Dermis microvascular lymphatic vessel endothelial cell (primary cell): ENCODE measurements around the gene UGT1A3. TPM values are rescaled to one million over a fixed set of nuclear protein-coding genes. Genes with fewer than 3 reads are reported as not detected.

Source experiments
- DNase-seq, 2 donors: peaks; one replicate each; pipeline versions ENCODE4 v3.0.0 to v3.0.0-alpha.2; 2010; ENCODE audit warnings: low read depth in 2 of 2
- total RNA-seq: library from RNA; depleted of rRNA; stranded (reverse); fragments of >200 nt; gene quantifications from 2 replicates; pipeline ENCODE4 v1.2.1, GENCODE V29; 2014

The UGT1A3 gene
- total RNA-seq, 1 donor from 2014 or later, result not detected

- DNase-seq, result no peak
These were observed 29.3 kb downstream of the UGT1A3 start for GRCh38 chr2:233758141-233758540.

DNA sequence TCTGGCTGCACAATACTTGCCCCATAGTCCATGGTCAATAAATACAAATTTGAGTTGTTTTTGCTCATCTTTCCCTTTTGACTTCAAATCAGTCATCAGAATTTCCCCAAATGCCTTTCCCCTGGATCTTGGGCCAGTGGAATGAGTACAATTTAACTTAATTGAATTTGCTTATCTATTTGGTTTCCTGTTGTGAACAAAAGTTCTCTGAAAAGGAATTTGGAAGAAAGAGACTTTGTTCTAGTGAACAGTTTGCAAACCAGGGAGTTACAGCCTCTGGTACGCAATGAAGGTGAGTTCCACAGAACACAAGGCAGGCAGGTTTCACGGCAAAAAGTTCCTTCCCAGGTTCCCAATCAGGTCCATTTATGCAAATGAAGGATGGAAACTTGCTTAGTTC lies 30.0 kb downstream of the UGT1A3 start:
- DNase-seq, result no peak

- no peak for DNase-seq
These were observed 31.2 kb downstream of the UGT1A3 start, which contains the start of gene UGT1A1 for GRCh38 chr2:233760043-233760442. Gene UGT1A1 (plus strand): TSS chr2:233760270. CDS start chr2:233760288, 18 bp downstream.

GRCh38 chr2:233761040-233761769 lies 32.4 kb downstream of the UGT1A3 start:
- DNase-seq, result no peak

- no peak for DNase-seq
These were observed 35.4 kb downstream of the UGT1A3 start for GRCh38 chr2:233764264-233764663.

DNA sequence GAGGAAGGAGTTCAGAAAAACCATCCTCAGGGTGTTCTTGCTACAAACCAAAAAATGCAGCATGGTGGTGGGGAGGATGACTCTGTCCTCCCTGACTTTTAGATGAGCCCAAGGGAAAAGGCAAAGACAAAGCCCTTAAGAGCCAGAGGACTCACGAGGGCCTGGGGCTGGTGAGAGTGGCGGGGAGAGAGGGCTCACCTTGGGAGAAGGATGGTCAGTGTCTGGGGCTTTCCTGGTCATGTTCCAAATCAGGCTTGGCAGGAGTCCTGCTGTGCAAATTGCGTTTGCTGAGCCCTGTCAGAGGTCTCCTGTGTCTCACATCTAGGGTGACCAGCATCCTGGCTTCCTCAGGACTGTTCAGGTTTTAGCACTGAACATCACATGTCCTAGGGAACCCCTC lies 35.9 kb downstream of the UGT1A3 start:
- no peak for DNase-seq

DNA sequence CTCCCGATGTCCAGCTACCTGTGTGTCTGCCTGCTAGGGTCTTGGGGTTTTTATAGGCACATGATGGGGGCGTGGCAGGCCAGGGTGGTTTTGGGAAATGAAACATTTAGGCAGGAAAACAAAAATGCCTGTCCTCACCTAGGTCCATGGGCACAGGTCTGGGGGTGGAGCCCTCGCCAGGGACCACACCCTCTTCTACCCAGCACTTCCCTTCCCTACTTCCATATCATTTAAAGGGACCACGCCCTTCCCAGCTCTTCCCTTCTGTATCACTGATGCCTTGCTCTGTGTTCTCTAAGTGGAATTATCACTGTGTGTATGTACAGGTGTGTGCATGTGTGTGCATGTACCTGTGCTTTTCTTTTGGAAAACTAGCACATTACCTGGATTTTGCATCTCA lies 37.6 kb downstream of the UGT1A3 start:
- no peak for DNase-seq

DNA sequence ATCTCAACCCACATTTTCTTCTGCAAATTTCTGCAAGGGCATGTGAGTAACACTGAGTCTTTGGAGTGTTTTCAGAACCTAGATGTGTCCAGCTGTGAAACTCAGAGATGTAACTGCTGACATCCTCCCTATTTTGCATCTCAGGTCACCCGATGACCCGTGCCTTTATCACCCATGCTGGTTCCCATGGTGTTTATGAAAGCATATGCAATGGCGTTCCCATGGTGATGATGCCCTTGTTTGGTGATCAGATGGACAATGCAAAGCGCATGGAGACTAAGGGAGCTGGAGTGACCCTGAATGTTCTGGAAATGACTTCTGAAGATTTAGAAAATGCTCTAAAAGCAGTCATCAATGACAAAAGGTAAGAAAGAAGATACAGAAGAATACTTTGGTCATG lies 39.2 kb downstream of the UGT1A3 start:
- DNase-seq, result no peak

DNA sequence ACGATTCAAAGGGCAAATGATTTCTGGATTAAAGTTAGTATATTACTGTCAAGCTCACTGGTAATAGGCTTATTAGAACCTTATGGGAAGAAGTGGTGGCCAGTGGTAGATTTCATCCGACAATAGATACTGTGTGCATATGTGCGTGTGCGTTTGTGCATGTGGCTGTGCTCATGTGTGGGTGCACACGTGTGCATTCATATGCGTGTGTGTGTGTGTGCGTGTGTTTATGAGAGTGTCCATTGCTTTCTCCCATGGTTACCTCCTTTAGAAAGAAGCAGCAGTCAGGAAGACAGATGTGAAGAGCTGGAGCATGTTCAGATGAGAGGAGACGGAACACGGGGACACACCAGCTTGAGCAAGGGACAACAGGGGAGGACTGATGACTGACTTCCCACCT lies 40.4 kb downstream of the UGT1A3 start:
- no peak for DNase-seq

DNA sequence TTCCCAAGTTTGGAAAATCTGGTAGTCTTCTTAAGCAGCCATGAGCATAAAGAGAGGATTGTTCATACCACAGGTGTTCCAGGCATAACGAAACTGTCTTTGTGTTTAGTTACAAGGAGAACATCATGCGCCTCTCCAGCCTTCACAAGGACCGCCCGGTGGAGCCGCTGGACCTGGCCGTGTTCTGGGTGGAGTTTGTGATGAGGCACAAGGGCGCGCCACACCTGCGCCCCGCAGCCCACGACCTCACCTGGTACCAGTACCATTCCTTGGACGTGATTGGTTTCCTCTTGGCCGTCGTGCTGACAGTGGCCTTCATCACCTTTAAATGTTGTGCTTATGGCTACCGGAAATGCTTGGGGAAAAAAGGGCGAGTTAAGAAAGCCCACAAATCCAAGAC lies 43.3 kb downstream of the UGT1A3 start:
- no peak for DNase-seq

- no peak for DNase-seq
These were observed 43.7 kb downstream of the UGT1A3 start for GRCh38 chr2:233772583-233772982.

GRCh38 chr2:233773854-233774253 lies 45.0 kb downstream of the UGT1A3 start:
- no peak for DNase-seq

- no peak for DNase-seq
These were observed 46.6 kb downstream of the UGT1A3 start for GRCh38 chr2:233775414-233775813.

- DNase-seq, result no peak
These were observed 49.2 kb downstream of the UGT1A3 start, which contains the start of gene MROH2A for GRCh38 chr2:233778030-233778429. Gene MROH2A (plus strand): TSS chr2:233778330. CDS start chr2:233779359, 1,029 bp downstream.

DNA sequence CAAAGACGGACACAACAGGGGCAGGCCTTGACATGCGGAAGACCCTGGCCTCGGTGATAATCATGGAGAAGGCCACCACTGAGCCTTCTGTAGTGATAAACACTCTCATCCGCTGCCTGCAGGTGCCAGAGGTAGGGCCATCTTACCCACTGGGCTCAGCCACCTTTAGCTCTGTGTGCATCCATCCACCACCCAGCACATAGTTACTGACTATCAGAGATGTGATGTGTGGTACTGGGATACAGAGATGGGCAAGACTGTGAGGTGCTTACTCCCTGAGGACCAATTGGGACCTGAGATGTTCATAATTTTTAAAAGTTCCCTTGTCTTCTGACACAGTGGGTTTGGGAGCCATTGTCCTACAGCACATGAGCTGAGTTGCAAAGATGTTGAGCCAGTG lies 50.9 kb downstream of the UGT1A3 start:
- DNase-seq, result no peak

- DNase-seq, result no peak
These were observed 51.9 kb downstream of the UGT1A3 start for GRCh38 chr2:233780771-233781170.

DNA sequence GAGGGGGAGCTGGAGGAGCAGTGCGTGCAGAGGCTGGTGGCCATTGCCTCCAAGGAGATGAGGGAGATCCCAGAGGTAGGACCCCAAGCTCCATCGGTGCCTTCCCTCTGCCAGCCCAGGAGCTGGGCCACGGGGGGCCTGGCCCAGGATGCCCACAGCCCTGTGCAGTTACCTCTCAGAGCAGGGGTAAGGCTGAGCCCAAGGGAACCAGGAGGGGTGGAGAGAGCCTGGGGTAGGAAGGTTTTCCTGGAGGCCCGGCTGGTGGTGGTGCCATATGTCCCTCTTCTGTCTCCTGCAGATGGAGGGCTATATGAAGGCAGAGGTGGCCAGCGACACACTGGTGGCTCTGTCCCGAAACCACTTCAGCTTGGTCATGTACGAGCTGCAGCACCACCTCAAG lies 60.7 kb downstream of the UGT1A3 start:
- DNase-seq, result no peak

DNA sequence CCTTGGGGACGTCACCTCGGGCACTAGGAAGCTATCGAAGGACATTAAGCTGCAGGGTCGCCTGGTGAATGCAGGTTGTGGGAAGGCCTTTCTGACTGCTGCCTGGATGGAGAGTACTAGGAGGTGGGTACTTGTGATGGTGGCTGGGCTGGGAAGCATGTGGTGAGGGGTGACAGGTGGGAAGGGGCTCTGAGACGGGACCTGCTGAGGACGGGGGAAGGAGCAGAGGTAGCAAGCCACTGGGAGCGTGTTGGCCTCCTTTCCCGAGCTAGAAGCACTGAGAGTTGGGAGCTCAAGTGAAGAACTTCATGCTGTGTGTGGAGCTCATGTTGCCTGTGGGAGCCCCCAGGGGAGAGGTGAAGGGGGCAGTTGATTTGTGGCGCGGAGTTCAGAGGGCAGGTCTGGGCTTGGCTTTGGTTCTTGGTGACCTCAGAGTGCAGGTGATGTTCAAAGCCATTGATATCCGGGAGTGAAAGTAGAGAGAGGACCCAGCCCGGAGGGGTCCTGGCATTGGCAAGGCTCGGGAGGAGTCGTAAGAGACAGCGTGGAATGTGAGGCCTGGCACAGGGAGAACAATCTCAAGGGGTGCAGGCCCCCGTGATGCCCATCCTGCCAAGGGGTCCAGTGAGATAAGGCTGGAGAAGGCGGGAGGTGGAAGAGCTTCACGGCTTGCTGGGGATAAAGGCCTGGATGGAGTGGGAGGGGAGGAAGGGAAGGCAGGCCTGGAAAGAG lies 62.5 kb downstream of the UGT1A3 start:
- DNase-seq, result no peak

GRCh38 chr2:233791883-233792329 lies 63.1 kb downstream of the UGT1A3 start:
- no peak for DNase-seq

- DNase-seq, result no peak
These were observed 63.9 kb downstream of the UGT1A3 start for GRCh38 chr2:233792720-233793119.

GRCh38 chr2:233793465-233794127 lies 64.8 kb downstream of the UGT1A3 start:
- no peak for DNase-seq

GRCh38 chr2:233794128-233794658 lies 65.4 kb downstream of the UGT1A3 start:
- no peak for DNase-seq
